Activated naive CD8-positive, alpha-beta T cell treated with anti-CD3 and anti-CD28 coated beads, Interleukin-2, amount 50 U/mL, for 24 hours (primary cell): ENCODE data around the gene MATK.
"Not testable (repeated sequence)": the region's sequence is repeated elsewhere in the genome, so short reads cannot be mapped to it uniquely, and the experiment has no call there.

Experiments
- ATAC-seq: fragments of 150-1000 bp; cut with Tn5 transposase; one replicate; pipeline ENCODE4 v1.10.0; 2021
- DNase-seq: peaks from one replicate; pipeline ENCODE4 v3.0.0; 2021
- H3K27ac Mint-ChIP-seq: one replicate; pipeline ENCODE4 v1.8.0; 2021; ENCODE audit warnings: mild to moderate bottlenecking, mixed read lengths
- H3K27me3 Mint-ChIP-seq: one replicate; pipeline ENCODE4 v1.8.0; 2021; ENCODE audit warnings: mixed read lengths
- H3K36me3 Mint-ChIP-seq: one replicate; pipeline ENCODE4 v1.8.0; 2021; ENCODE audit warnings: low read depth, mixed read lengths
- H3K4me1 Mint-ChIP-seq: one replicate; pipeline ENCODE4 v1.8.0; 2021; ENCODE audit warnings: mixed read lengths
- H3K4me3 Mint-ChIP-seq: one replicate; pipeline ENCODE4 v1.8.0; 2021; ENCODE audit warnings: mild to moderate bottlenecking, moderate library complexity, mixed read lengths
- H3K9me3 Mint-ChIP-seq: one replicate; pipeline ENCODE4 v1.8.0; 2021; ENCODE audit warnings: mixed read lengths

MATK gene

GRCh38 chr19:3821857-3822364, 35.7 kb upstream of the MATK start:
- H3K27ac Mint-ChIP-seq: no peak overlapping the region
- DNase-seq: peak; percentile 95
- no peak overlapping the region for H3K4me3 Mint-ChIP-seq

DNA sequence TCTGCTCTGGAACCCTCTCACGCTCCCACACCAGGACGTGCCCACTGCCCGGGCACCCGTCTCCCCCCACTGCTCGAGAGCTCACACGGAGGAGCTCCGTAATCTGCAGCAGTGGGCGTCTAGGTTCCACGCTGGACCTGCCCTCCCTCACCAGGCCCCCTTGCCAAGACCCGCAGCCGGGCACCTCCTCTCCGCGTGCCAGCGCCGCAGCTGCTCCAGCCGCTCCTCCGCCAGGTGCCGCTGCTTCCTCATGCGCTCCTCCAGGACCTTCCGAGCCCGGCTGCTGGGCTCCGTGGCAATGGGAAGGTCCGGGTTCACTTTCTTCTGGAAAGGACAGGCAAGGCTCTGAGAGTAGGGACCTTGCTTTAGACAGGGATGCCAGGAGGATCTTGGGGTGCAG, 35.0 kb upstream of the MATK start:
- Mint-ChIP-seq H3K4me3 (no peak overlapping the region), H3K36me3 (no peaks in the 10 kb centered on the region), H3K4me1 (peaks cover 24% of the 10 kb centered on the region), H3K9me3 (no peaks in the 10 kb centered on the region), H3K27me3 (no peaks in the 10 kb centered on the region), H3K27ac (no peak overlapping the region)
- DNase-seq: no peak
- ATAC-seq: no peak

More at GRCh38 chr19:3821857-3822364, 35.7 kb upstream of the MATK start:
- H3K36me3 Mint-ChIP-seq: no peaks in the 10 kb centered on the region
- no peaks in the 10 kb centered on the region for H3K9me3 Mint-ChIP-seq
- no peaks in the 10 kb centered on the region for H3K27me3 Mint-ChIP-seq
- peak; percentile 74 for ATAC-seq
- H3K4me1 Mint-ChIP-seq: peaks cover 24% of the 10 kb centered on the region

GRCh38 chr19:3819989-3820388, 33.8 kb upstream of the MATK start:
- Mint-ChIP-seq H3K27ac (no peak overlapping the region), H3K4me1 (peaks cover 24% of the 10 kb centered on the region), H3K36me3 (no peaks in the 10 kb centered on the region), H3K9me3 (no peaks in the 10 kb centered on the region), H3K27me3 (no peaks in the 10 kb centered on the region), H3K4me3 (no peak overlapping the region)
- no peak for ATAC-seq
- DNase-seq: no peak

GRCh38 chr19:3818918-3819317, 32.7 kb upstream of the MATK start:
- H3K36me3 Mint-ChIP-seq: no peaks in the 10 kb centered on the region
- no peak overlapping the region for H3K4me3 Mint-ChIP-seq
- no peaks in the 10 kb centered on the region for H3K27me3 Mint-ChIP-seq
- no peak overlapping the region for H3K27ac Mint-ChIP-seq
- ATAC-seq: no peak
- no peaks in the 10 kb centered on the region for H3K9me3 Mint-ChIP-seq
- H3K4me1 Mint-ChIP-seq: peaks cover 35% of the 10 kb centered on the region
- DNase-seq: no peak

DNA sequence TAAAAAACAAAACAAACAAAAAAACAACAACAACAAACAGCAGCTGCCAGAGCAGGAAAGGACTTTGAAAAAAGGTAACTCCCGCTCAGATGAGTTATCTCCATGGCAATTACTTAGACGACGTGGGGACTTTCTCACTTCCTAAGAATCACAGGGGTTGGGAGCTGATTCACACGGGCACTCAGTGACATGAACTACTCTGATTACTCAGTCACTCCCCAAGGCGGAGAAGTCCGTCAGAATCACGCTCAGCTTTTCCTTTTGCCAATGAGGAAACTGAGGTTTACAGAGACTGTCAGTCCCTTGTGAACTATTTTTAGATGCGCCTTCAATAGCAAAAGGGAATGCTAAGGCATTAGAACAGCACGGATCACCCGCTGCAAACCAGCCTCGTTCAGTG, 32.3 kb upstream of the MATK start:
- H3K27ac Mint-ChIP-seq: peak overlapping the region; percentile 67
- peaks cover 39% of the 10 kb centered on the region for H3K4me1 Mint-ChIP-seq
- H3K36me3 Mint-ChIP-seq: no peaks in the 10 kb centered on the region

DNA sequence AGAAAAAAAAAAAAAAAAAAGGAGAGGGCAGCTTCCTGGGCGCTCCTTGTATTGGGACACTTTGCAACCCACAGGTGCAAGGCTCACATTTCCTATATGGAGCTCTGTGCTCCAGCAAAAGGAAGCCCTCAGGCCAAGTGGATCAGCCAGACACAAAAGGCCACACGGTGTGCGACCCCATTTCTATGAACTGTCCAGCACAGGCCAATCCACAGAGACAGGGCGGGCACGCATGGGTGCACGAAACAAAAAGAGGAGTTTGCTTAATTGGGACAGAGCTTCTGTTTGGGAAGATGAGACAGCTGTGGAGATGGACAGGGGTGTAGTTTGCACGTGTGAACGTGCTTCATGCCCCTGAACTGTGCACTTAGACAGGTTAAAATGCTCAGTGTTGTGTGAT, 31.6 kb upstream of the MATK start:
- peaks cover 47% of the 10 kb centered on the region for H3K4me1 Mint-ChIP-seq

More for the DNA sequence above, 32.3 kb upstream of the MATK start:
- ATAC-seq (peak; percentile 81), DNase-seq (peak; percentile 41)
- H3K9me3 Mint-ChIP-seq: no peaks in the 10 kb centered on the region
- no peaks in the 10 kb centered on the region for H3K27me3 Mint-ChIP-seq
- no peak overlapping the region for H3K4me3 Mint-ChIP-seq

GRCh38 chr19:3816566-3817218, 30.5 kb upstream of the MATK start:
- ATAC-seq (no peak), DNase-seq (no peak)
- H3K27me3 Mint-ChIP-seq: no peaks in the 10 kb centered on the region
- H3K4me3 Mint-ChIP-seq: no peak overlapping the region
- no peak overlapping the region for H3K27ac Mint-ChIP-seq
- no peaks in the 10 kb centered on the region for H3K9me3 Mint-ChIP-seq
- H3K36me3 Mint-ChIP-seq: peaks cover 2% of the 10 kb centered on the region
- H3K4me1 Mint-ChIP-seq: peaks cover 52% of the 10 kb centered on the region

More for the DNA sequence above, 31.6 kb upstream of the MATK start:
- H3K27ac Mint-ChIP-seq: peak overlapping the region; percentile 67
- H3K4me3 Mint-ChIP-seq: peak overlapping the region; percentile 43
- ATAC-seq (no peak), DNase-seq (no peak)
- H3K36me3 Mint-ChIP-seq: no peaks in the 10 kb centered on the region
- no peaks in the 10 kb centered on the region for H3K27me3 Mint-ChIP-seq
- no peaks in the 10 kb centered on the region for H3K9me3 Mint-ChIP-seq

GRCh38 chr19:3816148-3816547, 30.0 kb upstream of the MATK start:
- not testable (repeated sequence) for H3K27me3 Mint-ChIP-seq

GRCh38 chr19:3814648-3815047, 28.5 kb upstream of the MATK start:
- Mint-ChIP-seq H3K27me3 (no peaks in the 10 kb centered on the region), H3K4me1 (peaks cover 64% of the 10 kb centered on the region), H3K9me3 (no peaks in the 10 kb centered on the region), H3K4me3 (no peak overlapping the region), H3K27ac (peak overlapping the region; percentile 89), H3K36me3 (peaks cover 2% of the 10 kb centered on the region)
- DNase-seq (no peak), ATAC-seq (no peak)

More at GRCh38 chr19:3816148-3816547, 30.0 kb upstream of the MATK start:
- H3K4me3 Mint-ChIP-seq, ATAC-seq, H3K36me3 Mint-ChIP-seq, DNase-seq, H3K27ac Mint-ChIP-seq, H3K9me3 Mint-ChIP-seq: not testable (repeated sequence)
- H3K4me1 Mint-ChIP-seq: peaks cover 54% of the 10 kb centered on the region

DNA sequence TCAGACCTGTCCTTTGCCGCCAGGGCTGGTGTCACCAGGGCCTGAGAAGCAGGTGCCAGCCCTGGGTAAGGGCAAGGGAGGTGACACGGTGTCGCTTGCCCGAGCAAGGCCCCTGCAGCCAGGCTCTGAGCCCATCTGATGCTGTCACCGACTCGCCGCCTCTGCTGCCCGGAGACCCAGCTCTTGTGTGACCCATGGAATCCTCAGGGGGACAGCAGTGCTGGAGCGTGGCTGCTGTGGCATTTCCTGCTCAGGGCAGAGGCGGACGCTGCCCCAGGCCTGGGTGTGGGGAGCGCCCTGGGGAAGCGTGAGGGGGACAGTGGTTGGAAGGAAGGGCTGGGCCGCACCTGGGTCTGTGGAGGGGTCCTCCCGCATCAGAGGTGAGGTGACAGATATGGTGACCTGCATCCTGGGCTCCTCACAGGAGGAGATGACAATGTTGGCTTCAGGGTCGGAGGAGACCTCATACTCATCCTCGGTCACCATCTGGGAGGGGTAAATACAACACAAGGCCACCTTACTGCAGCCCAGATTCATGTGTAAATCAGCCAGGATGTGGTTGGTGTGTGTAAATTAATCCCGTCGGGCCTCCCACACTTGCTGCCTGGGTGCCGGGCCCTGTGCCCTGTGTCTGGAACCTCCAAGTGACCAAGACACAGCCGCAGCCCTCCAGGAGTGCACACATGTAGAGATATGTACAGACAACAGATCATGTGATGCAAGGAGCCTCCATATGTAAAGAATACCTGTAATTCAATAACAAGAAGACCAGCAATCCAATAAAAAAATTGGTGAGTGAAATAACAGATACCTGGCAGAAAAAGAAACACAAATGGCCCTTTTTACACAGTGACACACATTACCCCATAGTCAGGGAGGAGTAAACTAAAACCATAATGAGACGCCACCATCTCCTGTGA, 27.6 kb upstream of the MATK start:
- Mint-ChIP-seq H3K9me3 (no peaks in the 10 kb centered on the region), H3K27ac (peak overlapping the region; percentile 89), H3K4me3 (peak overlapping the region; percentile 11), H3K36me3 (peaks cover 2% of the 10 kb centered on the region), H3K4me1 (peaks cover 60% of the 10 kb centered on the region), H3K27me3 (no peaks in the 10 kb centered on the region)
- no peak for ATAC-seq
- no peak for DNase-seq

DNA sequence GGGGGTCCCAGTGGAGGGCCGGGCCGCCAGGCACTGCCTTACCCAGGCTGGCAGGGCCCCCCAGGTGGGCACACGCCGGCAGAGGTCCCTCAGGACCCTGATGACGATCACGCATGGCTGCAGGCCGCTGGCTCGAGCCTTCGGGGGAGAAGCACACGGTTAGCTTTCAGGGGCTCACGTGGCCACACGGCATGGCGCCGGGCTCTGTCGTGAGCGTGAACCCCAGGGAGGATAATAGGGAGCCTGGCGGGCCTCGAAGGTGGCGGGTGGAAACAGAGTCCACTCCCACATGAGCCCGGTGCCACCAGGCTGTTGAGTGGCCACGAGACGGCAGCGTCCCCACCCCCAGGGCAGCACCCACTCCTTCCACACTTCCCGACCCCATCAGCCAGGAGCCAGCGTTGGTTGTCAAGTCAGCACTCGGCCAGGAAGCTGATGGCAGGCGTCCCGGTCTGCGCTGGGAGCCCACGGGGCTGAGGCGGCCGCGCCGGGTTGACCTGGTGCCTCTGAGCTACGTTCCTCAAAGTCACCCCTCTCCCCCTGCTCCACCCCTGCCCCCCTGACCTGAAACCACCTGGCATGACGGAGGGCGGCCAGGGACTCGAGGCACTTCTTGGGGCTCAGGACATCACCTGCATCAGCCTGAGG, 24.7 kb upstream of the MATK start:
- Mint-ChIP-seq H3K27me3 (no peaks in the 10 kb centered on the region), H3K4me3 (no peak overlapping the region), H3K4me1 (peaks cover 51% of the 10 kb centered on the region), H3K36me3 (peaks cover 2% of the 10 kb centered on the region), H3K27ac (no peak overlapping the region), H3K9me3 (no peaks in the 10 kb centered on the region)
- ATAC-seq (no peak), DNase-seq (no peak)

DNA sequence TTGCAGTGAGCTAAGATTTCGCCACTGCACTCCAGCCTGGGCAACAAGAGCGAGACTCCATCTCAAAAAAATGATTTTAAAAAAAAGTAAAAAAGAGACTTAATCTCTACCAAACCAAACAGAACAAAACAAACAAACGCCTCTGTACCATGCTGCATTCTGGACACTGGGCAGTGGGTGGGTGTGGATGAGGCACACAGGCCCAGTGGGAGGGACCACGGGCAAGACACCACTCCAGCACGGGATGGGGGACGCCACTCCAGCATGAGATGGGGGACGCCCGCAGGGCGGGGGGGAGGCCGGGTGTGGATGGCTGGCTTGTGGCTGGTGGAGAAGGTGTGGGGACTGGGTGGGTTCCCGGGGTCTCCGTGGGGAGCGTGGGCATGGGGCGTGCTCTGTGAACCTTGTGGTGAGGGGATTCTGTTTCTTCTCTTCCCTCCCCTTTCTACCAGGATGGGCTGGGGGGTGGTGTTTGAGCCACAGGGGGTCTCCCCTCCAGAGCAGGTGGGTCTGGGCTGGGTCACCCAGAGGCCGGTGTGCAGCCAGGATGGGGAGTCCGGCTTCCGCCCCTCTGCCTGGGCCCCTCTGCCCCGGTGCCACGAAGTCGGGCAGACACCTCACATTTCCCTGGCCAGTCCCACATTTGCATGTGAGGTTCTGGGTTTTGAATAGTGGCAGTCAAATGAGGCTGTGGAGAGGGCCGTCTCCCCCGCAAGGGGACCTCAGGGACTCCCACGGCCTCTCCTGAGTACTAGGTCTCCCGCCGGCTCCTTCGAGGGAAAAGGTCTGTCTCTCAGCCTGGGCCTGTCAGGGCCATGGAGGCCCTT, 23.9 kb upstream of the MATK start:
- Mint-ChIP-seq H3K27me3 (no peaks in the 10 kb centered on the region), H3K4me1 (peaks cover 54% of the 10 kb centered on the region), H3K9me3 (no peaks in the 10 kb centered on the region), H3K27ac (no peak overlapping the region), H3K4me3 (no peak overlapping the region), H3K36me3 (peaks cover 2% of the 10 kb centered on the region)
- ATAC-seq (peak; percentile 31), DNase-seq (peak; percentile 48)

DNA sequence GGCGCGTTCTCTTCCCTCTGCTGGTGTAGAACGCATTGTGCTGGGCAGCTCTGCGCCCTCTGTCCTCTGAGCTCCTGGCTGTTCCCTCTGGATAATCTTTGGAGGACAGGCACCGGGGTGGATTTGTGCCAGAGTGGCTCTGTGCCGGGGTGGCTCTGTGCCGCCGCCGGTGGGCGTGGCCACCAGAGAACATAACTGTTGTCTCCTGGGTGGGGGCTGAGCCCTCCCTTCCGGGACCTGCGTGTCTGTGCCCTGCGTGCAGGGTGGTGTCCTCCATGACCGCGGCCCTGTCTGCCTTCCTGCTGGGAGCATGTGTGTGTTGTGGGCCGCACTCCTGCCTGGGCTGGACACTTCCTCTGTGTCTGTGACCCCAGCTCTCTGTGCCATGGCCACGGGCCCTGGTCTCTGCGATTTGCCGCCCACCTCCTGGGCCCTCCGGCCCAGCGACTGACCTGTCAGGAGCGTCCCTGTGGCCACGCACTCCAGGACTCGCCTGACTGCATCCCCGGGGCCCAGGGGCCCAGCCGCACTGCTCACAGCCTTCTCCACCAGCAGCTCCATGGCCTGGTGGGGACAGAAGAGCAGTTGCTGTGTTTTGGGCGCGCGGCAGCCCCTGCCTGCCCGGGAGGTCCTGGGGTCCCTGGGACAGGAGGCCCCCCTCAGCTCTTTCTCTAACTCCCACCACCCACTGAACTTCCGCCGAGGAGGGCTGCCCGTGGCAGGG, 22.4 kb upstream of the MATK start:
- no peaks in the 10 kb centered on the region for H3K9me3 Mint-ChIP-seq
- no peak for ATAC-seq
- H3K36me3 Mint-ChIP-seq: peaks cover 2% of the 10 kb centered on the region
- H3K4me3 Mint-ChIP-seq: no peak overlapping the region
- no peak for DNase-seq
- H3K27me3 Mint-ChIP-seq: no peaks in the 10 kb centered on the region
- H3K27ac Mint-ChIP-seq: no peak overlapping the region
- peaks cover 42% of the 10 kb centered on the region for H3K4me1 Mint-ChIP-seq
